ENCODE measurements around the gene ERCC8.
A peak's percentile ranks its signal among the peaks of the same experiment; 100 is the strongest.
"Not testable (repeated sequence)": the region's sequence is repeated elsewhere in the genome, so short reads cannot be mapped to it uniquely, and the experiment has no call there.

ERCC8 gene

GRCh38 chr5:60944904-60945812, at the start of gene ERCC8, which contains the start of gene NDUFAF2:
TSS of gene ERCC8 (minus strand) at chr5:60945070. CDS start at chr5:60945008, 62 bp downstream.
TSS of gene NDUFAF2 (plus strand) at chr5:60945205. CDS start at chr5:60945256, 51 bp downstream.
- DNase-seq (ENCODE audit: low read depth) = peak; percentile 64

- DNase-seq (ENCODE audit: low read depth) = no peak
Measured at GRCh38 chr5:60993875-60994571, 49.2 kb upstream of the ERCC8 start.

- no peak for DNase-seq (ENCODE audit: low read depth)
Measured at GRCh38 chr5:60993425-60993824, 48.6 kb upstream of the ERCC8 start.

- no peak for DNase-seq (ENCODE audit: low read depth)
Measured at GRCh38 chr5:60992871-60993270, 48.0 kb upstream of the ERCC8 start.

GRCh38 chr5:60989790-60990189, 44.9 kb upstream of the ERCC8 start:
- DNase-seq (ENCODE audit: low read depth) = no peak

- not testable (repeated sequence) for DNase-seq (ENCODE audit: low read depth)
Measured at GRCh38 chr5:60982127-60982526, 37.3 kb upstream of the ERCC8 start.

- no peak for DNase-seq (ENCODE audit: low read depth)
Measured at GRCh38 chr5:60980511-60980910, 35.6 kb upstream of the ERCC8 start.

- DNase-seq (ENCODE audit: low read depth) = no peak
Measured at GRCh38 chr5:60978968-60979367, 34.1 kb upstream of the ERCC8 start.

- no peak for DNase-seq (ENCODE audit: low read depth)
Measured at GRCh38 chr5:60977956-60978737, 33.3 kb upstream of the ERCC8 start.

GRCh38 chr5:60972231-60972630, 27.4 kb upstream of the ERCC8 start:
- DNase-seq (ENCODE audit: low read depth) = no peak

- DNase-seq (ENCODE audit: low read depth) = no peak
Measured at GRCh38 chr5:60961685-60962084, 16.8 kb upstream of the ERCC8 start.

GRCh38 chr5:60960591-60960990, 15.7 kb upstream of the ERCC8 start:
- no peak for DNase-seq (ENCODE audit: low read depth)

- DNase-seq (ENCODE audit: low read depth) = no peak
Measured at GRCh38 chr5:60959156-60959555, 14.3 kb upstream of the ERCC8 start.

GRCh38 chr5:60958712-60959111, 13.8 kb upstream of the ERCC8 start:
- no peak for DNase-seq (ENCODE audit: low read depth)

- DNase-seq (ENCODE audit: low read depth) = no peak
Measured at GRCh38 chr5:60958088-60958487, 13.2 kb upstream of the ERCC8 start.

GRCh38 chr5:60955239-60955638, 10.4 kb upstream of the ERCC8 start:
- DNase-seq (ENCODE audit: low read depth) = no peak

- no peak for DNase-seq (ENCODE audit: low read depth)
Measured at GRCh38 chr5:60948738-60949137, 3.9 kb upstream of the ERCC8 start.

GRCh38 chr5:60945813-60946187, 930 bp upstream of the ERCC8 start:
- peak; percentile 31 for DNase-seq (ENCODE audit: low read depth)

GRCh38 chr5:60943624-60944023, 1.2 kb downstream of the ERCC8 start:
- DNase-seq (ENCODE audit: low read depth) = no peak

- DNase-seq (ENCODE audit: low read depth) = no peak
Measured at GRCh38 chr5:60929024-60929423, 15.8 kb downstream of the ERCC8 start.

GRCh38 chr5:60927450-60927849, 17.4 kb downstream of the ERCC8 start:
- no peak for DNase-seq (ENCODE audit: low read depth)

GRCh38 chr5:60918466-60918865, 26.4 kb downstream of the ERCC8 start:
- no peak for DNase-seq (ENCODE audit: low read depth)

Data from GM04503 (cell line).